GM18520 (cell line): ENCODE measurements around the gene TENM4.
"Not testable (repeated sequence)": the region's sequence is repeated elsewhere in the genome, so short reads cannot be mapped to it uniquely, and the experiment has no call there.

ENCODE experiments used
- ATAC-seq: cut with Tn5 transposase; IDR thresholded peaks from one replicate; pipeline ENCODE4 v1.9.1; 2021; ENCODE audit not compliant: unreplicated experiment

Gene TENM4

DNA sequence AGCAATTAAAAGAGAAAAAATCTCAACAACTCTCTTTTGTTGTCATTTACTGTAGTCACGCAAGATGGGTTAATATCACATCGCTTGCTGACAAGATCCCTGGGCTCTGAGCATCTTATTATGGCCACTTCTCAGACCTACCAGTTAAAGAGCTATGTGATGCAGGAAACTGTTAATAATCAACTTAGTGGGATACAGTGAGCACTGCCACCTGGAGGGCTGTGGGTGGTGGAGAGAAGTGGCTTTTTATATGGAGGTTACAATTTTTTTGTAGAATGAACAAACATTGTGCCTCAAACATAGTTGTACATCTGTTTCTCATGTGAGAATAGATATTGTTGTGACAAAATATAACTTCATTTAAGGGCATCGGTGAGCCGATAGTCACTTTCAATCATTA is 181.0 kb downstream of the TENM4 start:
- ATAC-seq = no peak

GRCh38 chr11:79258576-79258975 is 182.3 kb downstream of the TENM4 start:
- no peak for ATAC-seq

DNA sequence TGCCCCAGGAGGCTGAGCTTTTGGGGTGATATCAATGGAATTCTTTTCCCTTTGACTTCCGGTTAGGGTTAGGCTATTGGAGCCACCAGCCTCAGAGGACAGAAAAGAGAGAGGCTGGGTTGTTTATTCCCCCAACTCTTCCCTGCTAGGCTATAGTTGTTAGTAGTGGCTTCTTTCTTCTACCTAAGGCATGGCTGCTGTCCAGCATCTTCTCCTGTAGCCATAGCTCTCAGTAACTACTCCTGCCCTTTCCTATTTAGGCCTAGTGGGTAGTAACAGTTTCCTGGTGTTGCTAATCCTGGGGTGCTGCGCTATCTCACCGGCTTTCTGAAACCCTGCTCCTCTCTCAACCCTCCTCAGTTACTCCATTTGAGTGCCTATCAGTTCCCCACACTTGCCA is 184.9 kb downstream of the TENM4 start:
- no peak for ATAC-seq

DNA sequence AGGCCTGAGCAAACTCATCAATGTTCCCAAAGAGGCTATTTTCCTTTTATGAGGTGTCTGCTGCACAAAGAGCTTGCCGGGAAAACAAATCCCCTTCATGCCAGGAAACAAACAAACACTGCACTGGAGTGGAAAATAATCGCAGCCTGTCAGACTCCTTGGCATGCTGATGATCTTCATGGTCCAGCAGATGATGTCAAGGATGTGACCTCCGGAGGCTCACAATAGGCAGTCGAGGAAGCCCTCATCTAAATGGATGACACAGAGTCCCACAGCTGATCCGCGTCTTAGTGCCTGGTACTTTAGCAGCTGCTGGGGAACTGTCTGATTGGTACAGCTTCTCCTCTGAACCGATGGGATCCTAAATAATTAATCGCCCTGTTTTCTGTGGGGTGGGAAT is 187.6 kb downstream of the TENM4 start:
- ATAC-seq = no peak

DNA sequence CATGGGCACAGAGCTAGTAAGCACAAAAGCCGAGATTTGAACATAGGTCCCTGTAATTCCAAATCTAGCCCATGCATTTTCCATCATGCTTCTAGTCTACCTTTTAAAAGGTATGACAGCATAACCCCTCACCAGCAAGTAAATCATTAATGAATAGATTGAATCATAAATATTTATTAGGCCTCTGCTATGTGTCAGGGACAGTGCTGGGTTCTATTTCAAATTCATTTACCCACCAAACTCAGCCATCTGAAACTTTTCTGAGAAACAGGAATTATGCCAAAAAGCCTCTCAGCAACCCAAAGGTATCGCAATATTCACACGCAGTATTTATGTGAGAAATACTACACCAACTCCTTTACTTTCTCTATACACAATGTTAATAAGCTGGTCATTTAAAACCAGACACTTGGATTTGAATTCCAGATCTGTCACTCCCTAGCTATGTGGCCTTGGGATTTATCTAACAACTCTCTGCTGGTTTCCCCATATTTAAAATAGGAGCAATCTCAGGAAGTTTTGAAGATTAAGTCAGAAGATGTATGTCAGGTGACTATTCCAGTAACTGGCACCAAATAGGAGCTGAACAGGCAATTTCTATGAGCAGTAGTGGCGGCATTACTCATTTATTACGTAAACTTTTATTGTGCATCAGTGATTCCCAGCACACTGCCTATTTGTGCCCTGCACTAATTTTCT is 191.4 kb downstream of the TENM4 start:
- no peak for ATAC-seq

GRCh38 chr11:79244798-79245197 is 196.0 kb downstream of the TENM4 start:
- no peak for ATAC-seq

DNA sequence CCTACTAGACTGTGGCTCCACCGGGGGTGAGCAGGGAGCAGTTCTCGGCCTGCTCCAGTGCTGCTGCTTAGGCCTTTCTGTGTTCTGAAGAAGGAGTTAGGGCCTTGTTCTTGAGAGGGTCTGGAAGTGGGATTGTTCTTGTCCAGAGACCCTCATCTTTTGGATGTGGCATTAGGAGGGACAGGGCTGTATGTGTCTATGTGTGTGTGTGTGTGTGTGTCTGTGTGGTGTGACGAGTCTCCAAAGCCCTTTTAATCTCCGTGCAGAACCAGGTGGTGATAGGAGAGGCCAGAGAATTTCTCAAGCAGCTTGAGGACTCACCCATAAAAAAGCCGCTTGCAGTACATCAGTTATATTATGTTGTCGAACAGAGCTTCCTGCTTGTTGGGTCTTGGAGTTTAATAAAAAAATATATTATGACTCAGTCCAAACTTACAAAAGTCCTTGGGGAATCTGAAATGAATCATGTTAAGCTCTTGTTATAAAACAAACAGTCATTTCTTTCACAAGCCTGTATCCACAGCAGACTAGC is 196.5 kb downstream of the TENM4 start:
- no peak for ATAC-seq

DNA sequence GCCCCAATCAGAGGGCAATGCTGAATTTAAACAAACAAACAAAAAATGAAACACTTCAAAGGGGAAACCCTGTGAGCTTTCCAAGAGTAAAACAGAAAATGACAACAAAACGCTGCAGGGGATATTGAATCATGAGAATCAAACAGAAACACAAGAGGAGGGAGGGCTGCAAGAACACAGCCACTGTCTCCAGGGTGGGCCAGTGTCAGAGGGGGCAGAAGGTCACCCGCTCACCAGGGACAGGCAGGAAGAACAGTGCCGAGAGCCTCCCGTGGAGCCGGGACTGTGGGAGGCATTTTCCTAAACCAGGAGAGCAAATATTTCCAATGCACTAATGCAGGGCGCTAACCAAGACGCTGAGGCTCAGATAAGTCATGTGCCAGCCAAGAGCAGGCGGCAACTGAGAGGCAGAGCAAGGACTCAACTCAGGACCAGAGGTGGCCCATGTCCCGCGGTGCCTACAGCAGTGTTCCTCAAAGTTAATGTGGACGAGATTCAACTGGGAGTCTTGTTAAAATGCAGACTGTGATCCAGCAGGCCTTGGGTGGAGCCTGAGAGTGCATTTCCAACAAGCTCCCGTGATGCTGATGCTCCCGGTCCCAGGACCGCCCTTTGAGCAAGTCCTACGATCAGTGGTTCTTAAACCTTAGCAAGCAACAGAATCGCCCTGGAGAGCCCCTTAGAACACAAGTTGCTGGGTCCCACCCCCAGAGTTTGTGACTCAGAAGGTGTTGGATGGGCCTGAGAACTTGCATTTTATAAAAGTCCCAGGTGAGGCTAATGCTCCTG is 197.2 kb downstream of the TENM4 start:
- no peak for ATAC-seq

DNA sequence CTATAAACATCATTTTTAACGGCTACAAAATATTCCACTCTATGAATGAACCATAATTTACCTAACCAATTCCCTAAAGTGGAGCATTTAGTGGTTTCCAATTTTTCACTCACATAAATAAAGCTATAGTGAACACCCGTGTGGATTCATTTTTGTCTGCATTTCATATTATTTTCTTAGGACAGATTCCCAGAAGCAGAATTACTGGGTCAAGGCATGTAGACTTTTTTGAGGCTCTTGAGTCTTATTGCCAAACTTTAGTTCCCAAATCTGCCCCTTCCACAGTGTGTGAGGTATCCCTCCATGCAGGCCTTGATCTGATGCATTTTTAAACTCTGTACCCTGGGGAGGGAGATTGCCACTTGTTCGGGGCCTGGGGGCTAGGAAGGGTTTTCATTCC is 198.2 kb downstream of the TENM4 start:
- no peak for ATAC-seq

GRCh38 chr11:79241852-79242241 is 199.0 kb downstream of the TENM4 start:
- no peak for ATAC-seq

GRCh38 chr11:79241205-79241851 is 199.5 kb downstream of the TENM4 start:
- no peak for ATAC-seq

DNA sequence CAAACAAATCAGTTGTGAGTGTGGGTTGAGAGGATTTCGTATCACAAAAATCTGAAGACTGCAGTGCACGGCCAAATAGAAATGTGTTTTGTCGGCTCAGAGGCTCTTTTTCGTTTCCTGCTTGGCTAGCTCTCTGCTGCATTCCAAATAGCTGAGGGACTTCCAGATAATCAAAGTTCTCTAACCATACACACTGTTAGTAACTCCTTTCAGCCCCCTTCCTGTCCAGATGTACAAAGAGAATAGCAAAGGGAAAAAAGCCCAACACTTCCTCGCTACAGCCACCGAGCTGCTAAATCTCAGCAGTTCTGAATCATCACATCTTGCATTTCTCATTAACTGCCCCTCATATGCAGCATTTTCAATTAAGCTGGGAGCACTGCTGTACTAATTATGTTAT is 203.1 kb downstream of the TENM4 start:
- ATAC-seq = no peak

- no peak for ATAC-seq
Observed at GRCh38 chr11:79237091-79237490, 203.7 kb downstream of the TENM4 start.

DNA sequence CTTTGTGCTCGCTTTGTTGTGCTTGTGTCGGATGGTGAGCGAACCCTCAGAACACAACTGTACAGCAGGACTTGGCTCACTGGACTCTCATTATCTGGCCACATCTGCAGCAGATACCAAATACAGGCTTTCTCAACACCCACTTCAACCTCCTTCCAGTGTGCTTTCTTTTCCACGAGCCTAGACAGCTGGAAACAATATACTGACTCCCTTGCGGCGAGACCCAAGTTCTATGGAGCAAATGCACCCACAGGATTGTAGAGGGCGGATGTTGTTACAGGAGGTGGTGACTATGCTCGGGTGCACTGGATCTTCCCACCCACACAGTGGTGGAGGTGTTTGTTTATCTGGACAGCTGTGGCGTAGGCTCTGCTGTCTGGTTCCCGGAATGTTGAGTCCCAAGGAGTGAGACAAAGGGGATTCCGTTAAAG is 204.3 kb downstream of the TENM4 start:
- no peak for ATAC-seq

DNA sequence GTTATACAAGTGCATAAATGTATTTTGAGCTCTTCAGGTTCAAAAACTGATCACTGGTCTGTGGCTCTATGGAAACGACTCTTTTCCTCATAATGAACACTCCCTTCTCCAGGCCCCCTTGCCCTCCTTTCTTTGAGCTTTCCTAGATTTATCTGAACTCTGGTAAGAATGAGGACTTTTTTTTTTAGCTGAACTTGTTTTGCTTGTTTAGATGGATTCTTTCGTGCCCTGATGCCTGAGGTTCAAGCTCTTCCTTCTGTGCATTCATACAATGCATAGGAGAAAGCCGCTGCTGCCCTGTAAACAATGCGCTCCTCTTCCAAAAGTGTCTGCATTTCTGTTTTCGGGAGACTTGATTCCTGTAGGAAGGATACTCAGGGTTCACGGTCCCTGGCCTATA is 205.1 kb downstream of the TENM4 start:
- ATAC-seq = no peak

- ATAC-seq = no peak
Observed at GRCh38 chr11:79232346-79232745, 208.5 kb downstream of the TENM4 start.

- no peak for ATAC-seq
Observed at GRCh38 chr11:79229047-79229446, 211.8 kb downstream of the TENM4 start.

DNA sequence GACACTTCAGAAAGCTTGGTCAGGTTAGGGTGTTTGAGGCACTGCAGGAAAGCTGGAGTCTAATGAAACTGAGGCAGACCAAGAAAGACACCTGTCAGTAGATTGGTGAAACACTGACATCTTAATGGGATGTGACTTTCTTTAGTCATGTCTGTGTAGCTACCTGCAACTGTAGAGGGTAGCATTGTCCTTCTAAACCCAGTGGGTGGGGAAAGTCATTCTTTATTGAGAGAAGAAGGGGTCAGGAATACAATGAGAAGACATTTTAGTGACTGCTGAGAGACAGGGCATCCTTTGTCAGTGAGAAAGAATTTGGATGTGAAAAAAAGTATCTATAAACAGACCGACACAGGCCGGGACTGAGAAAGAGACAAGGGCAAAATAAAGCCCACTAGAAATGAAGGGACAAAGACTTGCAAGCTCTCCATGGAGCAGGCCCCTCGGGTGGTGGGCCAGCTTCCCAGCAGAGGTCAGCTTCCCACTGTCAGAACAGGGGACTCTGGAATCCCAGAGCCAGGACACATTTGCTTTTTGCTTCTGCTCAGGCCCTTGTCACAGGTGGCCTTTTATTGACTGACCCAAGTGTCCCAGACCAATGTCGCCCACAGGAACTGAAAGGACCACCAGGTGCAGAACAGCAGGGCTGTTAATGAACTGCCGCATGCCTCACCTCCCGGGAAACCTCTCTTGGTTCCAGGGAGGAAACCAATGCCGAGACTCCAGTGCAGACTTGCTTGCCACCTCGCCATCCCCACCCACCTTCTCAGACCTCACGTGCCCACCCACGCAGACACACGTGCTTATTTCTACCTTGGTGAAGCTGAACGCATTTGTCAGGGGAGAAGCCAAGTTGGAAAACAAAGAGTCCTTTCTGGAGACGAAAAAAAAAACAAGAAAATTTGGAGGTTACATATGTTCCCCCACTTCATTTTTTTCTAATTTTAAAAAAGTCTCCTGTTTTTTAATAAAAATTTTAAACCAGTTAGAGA is 212.8 kb downstream of the TENM4 start:
- no peak for ATAC-seq

- no peak for ATAC-seq
Observed at GRCh38 chr11:79227308-79227707, 213.5 kb downstream of the TENM4 start.

DNA sequence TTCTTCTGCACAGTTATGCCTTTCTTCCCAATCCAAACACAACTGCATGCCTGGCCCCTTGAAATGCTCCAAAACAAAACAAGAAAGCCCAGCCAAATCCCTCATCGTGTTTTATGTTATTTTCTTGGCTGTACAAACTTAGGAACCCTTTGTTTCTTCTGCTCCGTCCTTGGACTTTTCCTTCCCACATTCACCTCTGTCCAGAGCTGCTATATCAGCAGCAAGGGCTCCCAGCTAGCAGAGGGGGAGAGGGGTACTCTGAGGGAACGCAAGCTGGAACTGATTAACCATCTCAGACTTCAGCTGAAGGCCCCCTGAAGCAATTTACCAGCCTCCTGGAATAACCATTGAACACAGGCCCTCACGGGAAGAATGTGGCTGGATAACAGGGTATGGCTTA is 214.7 kb downstream of the TENM4 start:
- ATAC-seq = no peak

DNA sequence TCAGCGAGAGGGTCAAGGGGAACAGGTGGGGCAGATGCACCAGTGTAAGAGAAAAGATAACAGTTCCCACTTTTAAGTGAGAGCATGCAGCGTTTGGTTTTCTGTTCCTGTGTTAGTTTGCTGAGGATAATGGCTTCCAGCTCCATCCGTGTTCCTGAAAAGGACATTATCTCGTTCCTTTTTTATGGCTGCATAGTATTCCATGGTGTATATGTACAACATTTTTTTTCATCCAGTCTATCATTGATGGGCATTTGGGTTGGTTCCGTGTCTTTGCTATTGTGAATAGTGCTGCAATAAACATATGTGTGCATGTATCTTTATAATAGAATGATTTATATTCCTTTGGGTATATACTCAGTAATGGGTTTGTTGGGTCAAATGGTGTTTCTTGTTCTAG is 218.7 kb downstream of the TENM4 start:
- ATAC-seq = not testable (repeated sequence)
